Keratinocyte (primary cell): ENCODE measurements around the gene GRIK4. TPM values are rescaled to one million over a fixed set of nuclear protein-coding genes. Genes with fewer than 3 reads are reported as not detected.

Experiments used
- DNase-seq: peaks from one replicate; pipeline ENCODE4 v3.0.0-alpha.2; 2011; ENCODE audit warnings: low read depth, missing footprints, low spot score
- FAIRE-seq: peaks from 2 replicates; lab custom pipeline; 2011; peaks lifted over from hg19 to GRCh38; lab: Jason Lieb, UNC
- H2AFZ ChIP-seq: 2 replicates; pipeline ENCODE4 v1.6.0; 2012; ENCODE audit warnings: low read length, control low read depth, inconsistent platforms; ENCODE audit not compliant: control insufficient read depth
- H3K27ac ChIP-seq: 2 replicates; pipeline ENCODE4 v1.5.1; 2011; ENCODE audit warnings: low read length; ENCODE audit not compliant: control insufficient read depth, insufficient read depth
- H3K27me3 ChIP-seq: 3 replicates; pipeline ENCODE4 v1.6.0; 2011; ENCODE audit warnings: low read length; ENCODE audit not compliant: control insufficient read depth, insufficient read depth; ENCODE audit errors: extremely low read depth
- H3K36me3 ChIP-seq, 2 experiments: 2 replicates in 1 of 2; 3 replicates in 1 of 2; pipeline ENCODE4 v1.5.1; 2011; ENCODE audit warnings: low read length in 2 of 2, mild to moderate bottlenecking in 1 of 2; ENCODE audit not compliant: control insufficient read depth in 2 of 2, insufficient read depth in 2 of 2; ENCODE audit errors: extremely low read depth in 1 of 2
- H3K4me1 ChIP-seq: 3 replicates; pipeline ENCODE4 v1.5.1; 2011; ENCODE audit warnings: low read length; ENCODE audit not compliant: control insufficient read depth, insufficient read depth; ENCODE audit errors: extremely low read depth
- H3K4me2 ChIP-seq: 3 replicates; pipeline ENCODE4 v1.6.0; 2011; ENCODE audit warnings: low read depth, low read length; ENCODE audit not compliant: control insufficient read depth, insufficient read depth; ENCODE audit errors: extremely low read depth
- H3K4me3 ChIP-seq, 3 experiments: fragments of 200-600 bp in 1 of 3; sonication (generic) in 1 of 3; 2 replicates in 2 of 3; 3 replicates in 1 of 3; pipeline ENCODE4 v1.5.1; 2011 to 2016; ENCODE audit warnings: low read length in 3 of 3, mild to moderate bottlenecking in 3 of 3, control low read depth in 2 of 3, inconsistent platforms in 1 of 3, low read depth in 1 of 3, mixed read lengths in 1 of 3, mixed run types in 1 of 3, moderate library complexity in 1 of 3; ENCODE audit not compliant: control insufficient read depth in 2 of 3, insufficient read depth in 2 of 3; ENCODE audit errors: extremely low read depth in 1 of 3
- H3K79me2 ChIP-seq: 2 replicates; pipeline ENCODE4 v1.6.0; 2012; ENCODE audit warnings: low read length; ENCODE audit not compliant: control insufficient read depth, insufficient read depth
- H3K9ac ChIP-seq: 3 replicates; pipeline ENCODE4 v1.6.0; 2011; ENCODE audit warnings: low read length; ENCODE audit not compliant: control insufficient read depth, insufficient read depth; ENCODE audit errors: extremely low read depth
- H3K9me1 ChIP-seq: 3 replicates; pipeline ENCODE4 v1.6.0; 2011; ENCODE audit warnings: low read length; ENCODE audit not compliant: control insufficient read depth, insufficient read depth; ENCODE audit errors: extremely low read depth
- H3K9me3 ChIP-seq: 2 replicates; pipeline ENCODE4 v1.5.1; 2012; ENCODE audit warnings: low read depth, low read length; ENCODE audit not compliant: control insufficient read depth
- H4K20me1 ChIP-seq: 3 replicates; pipeline ENCODE4 v1.6.0; 2011; ENCODE audit warnings: low read length; ENCODE audit not compliant: control insufficient read depth, insufficient read depth; ENCODE audit errors: extremely low read depth
- EZH2 ChIP-seq: IDR thresholded peaks from one replicate; pipeline ENCODE4 v1.6.1; 2012; ENCODE audit warnings: inconsistent platforms, mild to moderate bottlenecking, low read length, moderate library complexity
- dilution Hi-C: fragments of 300-500 bp; cut with MboI; formaldehyde crosslinking; loops from one replicate; pipeline ENCODE4 v1.7.0; 2020; ENCODE audit warnings: low sequenced_read_pairs; ENCODE audit not compliant: extremely low pct_ligation_motif_present
- polyA plus RNA-seq, 5 experiments: library from polyadenylated mRNA; depleted of rRNA in 3 of 5; stranded (reverse) in 3 of 5; stranded (forward) in 1 of 5; unstranded in 1 of 5; fragments of >200 nt; gene quantifications; 1 replicate in 1 of 5; 2 replicates in 3 of 5; 3 replicates in 1 of 5; pipeline versions ENCODE4 v1.2.1 to v1.2.3, GENCODE V29; 2011 to 2012; ENCODE audit warnings: missing spikeins in 2 of 5, low read depth in 1 of 5, low replicate concordance in 1 of 5
- TF ChIP-seq, protein P1 (sequence below), 3 experiments: IDR thresholded peaks in 1 of 3; conservative IDR thresholded peaks in 1 of 3; optimal IDR thresholded peaks in 1 of 3; 2 replicates in 2 of 3; 3 replicates in 1 of 3; pipeline versions ENCODE3 to v1.5.1; 2011; ENCODE audit warnings: low read length in 3 of 3, mild to moderate bottlenecking in 3 of 3, moderate library complexity in 2 of 3, control low read depth in 1 of 3, inconsistent platforms in 1 of 3; ENCODE audit not compliant: insufficient read depth in 2 of 3; ENCODE audit errors: extremely low read depth in 1 of 3

GRIK4 gene
- polyA plus RNA-seq, 1 donor (not counting 4 experiments of a cell fraction or from before 2014, with no cell fraction given), result not detected

DNA sequence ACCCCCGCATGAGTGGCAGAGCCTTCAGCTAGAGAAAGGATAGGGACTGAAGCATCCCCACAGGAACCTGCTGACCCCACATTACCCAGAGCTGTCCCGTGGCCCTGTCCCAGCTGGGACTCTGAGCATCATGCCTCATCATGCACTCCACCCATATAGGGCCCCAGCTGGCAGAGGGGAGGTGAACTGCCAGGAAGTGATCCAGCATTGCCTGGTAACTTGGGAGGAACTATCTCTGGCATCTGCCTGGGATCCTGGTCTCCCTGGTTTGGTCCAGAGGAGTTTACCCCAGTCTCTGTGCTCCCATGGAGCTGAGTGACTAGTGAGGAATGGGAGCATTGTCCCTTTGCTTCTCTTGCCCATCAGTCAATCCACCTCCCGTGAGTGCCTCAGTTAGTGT is 228.8 kb downstream of the GRIK4 start:
- no peaks in the 10 kb centered on the region for H3K79me2 ChIP-seq
- H2AFZ ChIP-seq, result no peak overlapping the region
- H4K20me1 ChIP-seq, result no peaks in the 10 kb centered on the region
- H3K36me3 ChIP-seq, result no peaks in the 10 kb centered on the region
- FAIRE-seq (no peak), DNase-seq (no peak)
- no peaks in the 10 kb centered on the region for H3K9me1 ChIP-seq
- no peak overlapping the region for H3K4me2 ChIP-seq
- TF ChIP-seq EZH2, result no peak
- TF ChIP-seq, protein P1, sequence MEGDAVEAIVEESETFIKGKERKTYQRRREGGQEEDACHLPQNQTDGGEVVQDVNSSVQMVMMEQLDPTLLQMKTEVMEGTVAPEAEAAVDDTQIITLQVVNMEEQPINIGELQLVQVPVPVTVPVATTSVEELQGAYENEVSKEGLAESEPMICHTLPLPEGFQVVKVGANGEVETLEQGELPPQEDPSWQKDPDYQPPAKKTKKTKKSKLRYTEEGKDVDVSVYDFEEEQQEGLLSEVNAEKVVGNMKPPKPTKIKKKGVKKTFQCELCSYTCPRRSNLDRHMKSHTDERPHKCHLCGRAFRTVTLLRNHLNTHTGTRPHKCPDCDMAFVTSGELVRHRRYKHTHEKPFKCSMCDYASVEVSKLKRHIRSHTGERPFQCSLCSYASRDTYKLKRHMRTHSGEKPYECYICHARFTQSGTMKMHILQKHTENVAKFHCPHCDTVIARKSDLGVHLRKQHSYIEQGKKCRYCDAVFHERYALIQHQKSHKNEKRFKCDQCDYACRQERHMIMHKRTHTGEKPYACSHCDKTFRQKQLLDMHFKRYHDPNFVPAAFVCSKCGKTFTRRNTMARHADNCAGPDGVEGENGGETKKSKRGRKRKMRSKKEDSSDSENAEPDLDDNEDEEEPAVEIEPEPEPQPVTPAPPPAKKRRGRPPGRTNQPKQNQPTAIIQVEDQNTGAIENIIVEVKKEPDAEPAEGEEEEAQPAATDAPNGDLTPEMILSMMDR (optimal IDR thresholded peaks at IDR 0.05 in 1 of 3, IDR thresholded peaks at IDR 0.05 in 1 of 3, conservative IDR thresholded peaks at IDR 0.05 in 1 of 3; ENCODE audit: extremely low read depth in 1 of 3, insufficient read depth in 2 of 3, low read length in 3 of 3), result no peak
- no peak overlapping the region for H3K27ac ChIP-seq
- H3K4me1 ChIP-seq, result no peaks in the 10 kb centered on the region
- dilution Hi-C loops, result no loop called here
- H3K4me3 ChIP-seq, result no peak overlapping the region
- H3K9me3 ChIP-seq, result no peaks in the 10 kb centered on the region
- peaks cover 9% of the 10 kb centered on the region for H3K27me3 ChIP-seq
- no peak overlapping the region for H3K9ac ChIP-seq

DNA sequence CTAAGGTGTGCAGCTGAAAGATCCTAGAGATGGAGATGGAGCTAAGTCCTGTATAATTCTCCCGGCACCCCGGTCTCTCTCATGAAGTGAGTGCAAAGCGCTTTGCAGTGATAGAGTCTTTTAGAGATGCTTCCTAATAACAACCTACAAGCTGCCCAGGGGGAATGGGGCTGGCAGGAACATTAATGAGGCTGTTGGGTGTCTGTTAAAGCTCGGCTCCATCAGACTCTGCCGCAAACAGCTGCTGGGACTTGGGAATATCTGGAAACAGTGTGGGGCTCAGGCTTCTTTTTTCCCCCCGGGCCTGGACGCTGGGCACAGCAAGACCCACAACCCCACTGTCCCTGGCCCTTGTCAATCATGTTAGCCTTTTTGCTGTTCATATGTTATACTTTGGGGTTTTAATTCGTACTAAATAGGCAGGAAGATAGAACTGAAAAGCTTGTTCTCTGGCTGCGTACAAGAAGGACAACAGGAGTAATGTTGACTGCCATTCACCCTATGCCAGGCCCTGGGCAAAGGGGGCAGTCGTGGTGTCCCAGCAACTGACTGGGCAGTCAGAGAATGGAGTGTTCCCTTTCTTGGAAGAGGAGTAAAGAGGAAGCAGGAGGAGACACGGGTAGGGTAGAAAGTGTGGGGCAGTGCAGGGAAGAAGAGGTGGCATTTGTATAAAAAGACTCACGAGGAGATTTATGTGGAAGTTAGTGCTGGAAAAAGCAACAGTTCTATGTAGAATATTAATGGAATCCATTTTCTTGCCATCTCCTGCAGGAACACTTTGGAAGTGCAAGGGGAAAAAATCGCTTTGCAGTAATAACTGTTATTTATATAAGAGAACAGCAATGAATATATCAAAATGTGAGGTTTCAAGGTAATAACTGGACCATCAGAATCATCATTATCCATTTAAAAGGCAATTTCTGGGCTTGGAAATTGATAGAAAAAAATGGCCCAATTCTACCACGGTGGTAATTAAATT is 232.8 kb downstream of the GRIK4 start:
- dilution Hi-C loops, result no loop called here
- H3K9ac ChIP-seq, result no peak overlapping the region
- H3K9me1 ChIP-seq, result no peaks in the 10 kb centered on the region
- no peaks in the 10 kb centered on the region for H4K20me1 ChIP-seq
- no peak overlapping the region for H3K27ac ChIP-seq
- H3K27me3 ChIP-seq, result peaks cover 8% of the 10 kb centered on the region
- H3K9me3 ChIP-seq, result no peaks in the 10 kb centered on the region
- TF ChIP-seq EZH2, result no peak
- TF ChIP-seq, protein P1 (optimal IDR thresholded peaks at IDR 0.05 in 1 of 3, IDR thresholded peaks at IDR 0.05 in 1 of 3, conservative IDR thresholded peaks at IDR 0.05 in 1 of 3; ENCODE audit: extremely low read depth in 1 of 3, insufficient read depth in 2 of 3, low read length in 3 of 3), result no peak
- no peaks in the 10 kb centered on the region for H3K79me2 ChIP-seq
- no peaks in the 10 kb centered on the region for H3K36me3 ChIP-seq
- H2AFZ ChIP-seq, result no peak overlapping the region
- FAIRE-seq, result no peak
- no peak overlapping the region for H3K4me2 ChIP-seq
- no peak for DNase-seq
- no peak overlapping the region for H3K4me3 ChIP-seq
- peaks cover 22% of the 10 kb centered on the region for H3K4me1 ChIP-seq
